Activated CD8-positive, alpha-beta T cell treated with anti-CD3 and anti-CD28 coated beads for 36 hours (primary cell): ENCODE data around the gene TMEM269. TPM values are rescaled to one million over a fixed set of nuclear protein-coding genes. Genes with fewer than 3 reads are reported as not detected.
"Not testable (repeated sequence)": the region's sequence is repeated elsewhere in the genome, so short reads cannot be mapped to it uniquely, and the experiment has no call there.

Source experiments
- ATAC-seq: fragments of 200-7000 bp; cut with Tn5 transposase; one replicate; pipeline ENCODE4 v1.10.0; 2021; ENCODE audit warnings: mild to moderate bottlenecking, moderate library complexity
- CTCF ChIA-PET: fragments of 350-600 bp; sonication (Branson Sonifier 250); formaldehyde crosslinking; loops from one replicate; lab custom pipeline; 2021; ENCODE audit warnings: antibody characterized with exemption; lab: Charles Lee
- POLR2A ChIA-PET: fragments of 350-600 bp; sonication (Branson Sonifier 250); formaldehyde crosslinking; loops from one replicate; lab custom pipeline; 2021; ENCODE audit warnings: antibody characterized with exemption; lab: Charles Lee
- DNase-seq: peaks from one replicate; pipeline ENCODE4 v3.0.0-alpha.2; 2020
- H3K27ac Mint-ChIP-seq: one replicate; pipeline ENCODE4 v1.8.0; 2021; ENCODE audit warnings: mild to moderate bottlenecking, mixed read lengths
- H3K27me3 Mint-ChIP-seq: one replicate; pipeline ENCODE4 v1.8.0; 2021; ENCODE audit warnings: mixed read lengths
- H3K36me3 Mint-ChIP-seq: one replicate; pipeline ENCODE4 v1.8.0; 2021; ENCODE audit warnings: low read depth, mixed read lengths
- H3K4me1 Mint-ChIP-seq: one replicate; pipeline ENCODE4 v1.8.0; 2021; ENCODE audit warnings: low read depth, mixed read lengths
- H3K4me3 Mint-ChIP-seq: one replicate; pipeline ENCODE4 v1.8.0; 2021; ENCODE audit warnings: mild to moderate bottlenecking, moderate library complexity, mixed read lengths
- H3K9me3 Mint-ChIP-seq: one replicate; pipeline ENCODE4 v1.8.0; 2021; ENCODE audit warnings: mixed read lengths
- CTCF ChIP-seq: fragments of 200-600 bp; IDR thresholded peaks from one replicate; pipeline ENCODE4 v1.8.0; 2022; ENCODE audit warnings: antibody characterized with exemption, mild to moderate bottlenecking
- intact Hi-C: fragments of 100-400 bp; cut with micrococcal nuclease; formaldehyde crosslinking; loops from one replicate; pipeline ENCODE4 v1.10.0; 2022
- total RNA-seq, 2 experiments: library from RNA; stranded (reverse); gene quantifications; one replicate each; pipeline ENCODE4 v1.2.3, GENCODE V29; 2021

The TMEM269 gene
- total RNA-seq, 2 experiments from 2014 or later, result 0.22 to 0.32 TPM

GRCh38 chr1:42797979-42798378, 13.2 kb downstream of the TMEM269 start:
- Mint-ChIP-seq H3K9me3 (no peaks in the 10 kb centered on the region), H3K27ac (no peak overlapping the region), H3K27me3 (peaks cover 3% of the 10 kb centered on the region), H3K36me3 (no peaks in the 10 kb centered on the region), H3K4me3 (no peak overlapping the region), H3K4me1 (no peaks in the 10 kb centered on the region)
- intact Hi-C loops, result no loop called here
- DNase-seq (no peak), ATAC-seq (no peak)
- CTCF ChIA-PET, result no interaction called here
- no peak for TF ChIP-seq CTCF
- POLR2A ChIA-PET, result no interaction called here

- no peak for ATAC-seq
- Mint-ChIP-seq H3K9me3 (no peaks in the 10 kb centered on the region), H3K27ac (no peak overlapping the region), H3K4me3 (no peak overlapping the region), H3K4me1 (no peaks in the 10 kb centered on the region), H3K36me3 (peaks cover 6% of the 10 kb centered on the region), H3K27me3 (no peaks in the 10 kb centered on the region)
- ChIA-PET CTCF (interaction anchor here (1.0 kb wide), 1 partner anchor 111 kb away, joined by 3 read pairs; no protein-coding TSS in a partner anchor), POLR2A (interaction anchor here (1.5 kb wide), 1 partner anchor 10 kb away, joined by 4 read pairs; no protein-coding TSS in a partner anchor)
- no peak for DNase-seq
- intact Hi-C loops, result no loop called here
- no peak for TF ChIP-seq CTCF
These were observed 17.2 kb downstream of the TMEM269 start for GRCh38 chr1:42801832-42802473.

GRCh38 chr1:42806171-42806570, 21.4 kb downstream of the TMEM269 start:
- DNase-seq, result no peak
- no peak for ATAC-seq
- CTCF ChIA-PET, result interaction anchor here (1.2 to 1.3 kb wide), 2 partner anchors 14 to 42 kb away, joined by 3 to 4 read pairs; no protein-coding TSS in a partner anchor
- Mint-ChIP-seq H3K36me3 (peaks cover 6% of the 10 kb centered on the region), H3K4me1 (peaks cover 3% of the 10 kb centered on the region), H3K27ac (no peak overlapping the region), H3K4me3 (no peak overlapping the region), H3K9me3 (no peaks in the 10 kb centered on the region), H3K27me3 (no peaks in the 10 kb centered on the region)
- intact Hi-C loops, result no loop called here
- no peak for TF ChIP-seq CTCF
- POLR2A ChIA-PET, result no interaction called here

- no peaks in the 10 kb centered on the region for H3K27me3 Mint-ChIP-seq
- POLR2A ChIA-PET, result no interaction called here
- H3K4me3 Mint-ChIP-seq, result no peak overlapping the region
- H3K4me1 Mint-ChIP-seq, result peaks cover 3% of the 10 kb centered on the region
- no peak for TF ChIP-seq CTCF
- no peak overlapping the region for H3K27ac Mint-ChIP-seq
- intact Hi-C loops, result no loop called here
- H3K9me3 Mint-ChIP-seq, result no peaks in the 10 kb centered on the region
- CTCF ChIA-PET, result interaction anchor here (1.2 to 1.3 kb wide), 2 partner anchors 15 to 42 kb away, joined by 3 to 4 read pairs; no protein-coding TSS in a partner anchor
- ATAC-seq (no peak), DNase-seq (no peak)
- H3K36me3 Mint-ChIP-seq, result peaks cover 6% of the 10 kb centered on the region
These were observed 21.8 kb downstream of the TMEM269 start for GRCh38 chr1:42806593-42806992.

GRCh38 chr1:42807056-42807668, 22.4 kb downstream of the TMEM269 start:
- ChIA-PET CTCF (interaction anchor here (1.2 to 1.4 kb wide), 3 partner anchors 15 to 116 kb away, joined by 3 to 4 read pairs (median 3); no protein-coding TSS in a partner anchor), POLR2A (no interaction called here)
- ATAC-seq (no peak), DNase-seq (no peak)
- Mint-ChIP-seq H3K9me3 (no peaks in the 10 kb centered on the region), H3K4me3 (no peak overlapping the region), H3K36me3 (peaks cover 6% of the 10 kb centered on the region), H3K4me1 (peaks cover 3% of the 10 kb centered on the region), H3K27me3 (no peaks in the 10 kb centered on the region), H3K27ac (no peak overlapping the region)
- intact Hi-C loops, result no loop called here
- no peak for TF ChIP-seq CTCF

- CTCF ChIA-PET, DNase-seq, H3K27ac Mint-ChIP-seq, intact Hi-C loops, H3K9me3 Mint-ChIP-seq, H3K36me3 Mint-ChIP-seq, H3K27me3 Mint-ChIP-seq, ATAC-seq, POLR2A ChIA-PET, H3K4me3 Mint-ChIP-seq: not testable (repeated sequence)
- peaks cover 23% of the 10 kb centered on the region for H3K4me1 Mint-ChIP-seq
These were observed 30.0 kb downstream of the TMEM269 start for GRCh38 chr1:42814815-42815214.
